ENCODE measurements around the gene KEL. TPM values are rescaled to one million over a fixed set of nuclear protein-coding genes. Genes with fewer than 3 reads are reported as not detected.

Gene KEL
- total RNA-seq, 1 experiment from 2014 or later, result 0.13 TPM

GRCh38 chr7:142962991-142963390 lies 828 bp upstream of the KEL start:
- no peak for DNase-seq (ENCODE audit: low spot score)

- no peak for DNase-seq (ENCODE audit: low spot score)
These were observed 579 bp downstream of the KEL start for GRCh38 chr7:142961595-142961972.

- DNase-seq (ENCODE audit: low spot score), result peak; percentile 65
These were observed 1.1 kb downstream of the KEL start for GRCh38 chr7:142960955-142961512.

GRCh38 chr7:142959202-142959601 lies 3.0 kb downstream of the KEL start:
- no peak for DNase-seq (ENCODE audit: low spot score)

GRCh38 chr7:142957723-142958122 lies 4.4 kb downstream of the KEL start:
- peak; percentile 50 for DNase-seq (ENCODE audit: low spot score)

GRCh38 chr7:142956951-142957623 lies 5.1 kb downstream of the KEL start:
- peak; percentile 73 for DNase-seq (ENCODE audit: low spot score)

- peak; percentile 73 for DNase-seq (ENCODE audit: low spot score)
These were observed 7.4 kb downstream of the KEL start for GRCh38 chr7:142954680-142955268.

GRCh38 chr7:142950235-142950634 lies 11.9 kb downstream of the KEL start:
- no peak for DNase-seq (ENCODE audit: low spot score)

GRCh38 chr7:142948603-142949002 lies 13.6 kb downstream of the KEL start:
- DNase-seq (ENCODE audit: low spot score), result no peak

- no peak for DNase-seq (ENCODE audit: low spot score)
These were observed 17.2 kb downstream of the KEL start for GRCh38 chr7:142945001-142945400.

GRCh38 chr7:142943706-142944268 lies 18.4 kb downstream of the KEL start:
- no peak for DNase-seq (ENCODE audit: low spot score)

GRCh38 chr7:142942746-142943145 lies 19.4 kb downstream of the KEL start:
- no peak for DNase-seq (ENCODE audit: low spot score)

GRCh38 chr7:142941541-142941940 lies 20.6 kb downstream of the KEL start:
- DNase-seq (ENCODE audit: low spot score), result no peak

GRCh38 chr7:142940966-142941535 lies 21.1 kb downstream of the KEL start:
- no peak for DNase-seq (ENCODE audit: low spot score)

- peak; percentile 79 for DNase-seq (ENCODE audit: low spot score)
These were observed 22.8 kb downstream of the KEL start, which contains the start of gene LLCFC1 for GRCh38 chr7:142939226-142939910. TSS of gene LLCFC1 (plus strand) at chr7:142939484. CDS start at chr7:142939622, 138 bp downstream.

- DNase-seq (ENCODE audit: low spot score), result no peak
These were observed 23.6 kb downstream of the KEL start for GRCh38 chr7:142938611-142939010.

GRCh38 chr7:142935941-142936565 lies 26.1 kb downstream of the KEL start:
- DNase-seq (ENCODE audit: low spot score), result no peak

GRCh38 chr7:142934056-142934455 lies 28.1 kb downstream of the KEL start:
- DNase-seq (ENCODE audit: low spot score), result no peak

GRCh38 chr7:142933624-142934023 lies 28.5 kb downstream of the KEL start, which contains the start of gene TRPV5:
TSS of gene TRPV5 (minus strand) at chr7:142933746. CDS start at chr7:142933459, 287 bp downstream.
- DNase-seq (ENCODE audit: low spot score), result no peak

GRCh38 chr7:142933092-142933475 lies 29.1 kb downstream of the KEL start:
- DNase-seq (ENCODE audit: low spot score), result no peak

- no peak for DNase-seq (ENCODE audit: low spot score)
These were observed 29.6 kb downstream of the KEL start for GRCh38 chr7:142932386-142933091.

Data from HT-29 (cell line).